ENCODE data around the gene TRDN.

The TRDN gene

GRCh38 chr6:123223461-123223860, 413.3 kb downstream of the TRDN start:
- H3K36me3 ChIP-seq (ENCODE audit: insufficient read depth, low read length): no peaks in the 10 kb centered on the region
- H3K4me1 ChIP-seq (ENCODE audit: insufficient read depth, low read length): peaks cover 15% of the 10 kb centered on the region
- H2AFZ ChIP-seq (ENCODE audit: low read depth, low read length): no peak overlapping the region
- no peaks in the 10 kb centered on the region for H3K9me3 ChIP-seq (ENCODE audit: low read length)
- H3K27me3 ChIP-seq (ENCODE audit: insufficient read depth, low read length): no peaks in the 10 kb centered on the region
- no peak overlapping the region for H3K4me3 ChIP-seq (ENCODE audit: low read length)

GRCh38 chr6:123215211-123215610, 421.5 kb downstream of the TRDN start:
- Histone ChIP-seq H2AFZ (ENCODE audit: low read depth, low read length) (no peak overlapping the region), H3K4me3 (ENCODE audit: low read length) (no peak overlapping the region), H3K9me3 (ENCODE audit: low read length) (no peaks in the 10 kb centered on the region), H3K27me3 (ENCODE audit: insufficient read depth, low read length) (no peaks in the 10 kb centered on the region), H3K36me3 (ENCODE audit: insufficient read depth, low read length) (no peaks in the 10 kb centered on the region), H3K4me1 (ENCODE audit: insufficient read depth, low read length) (peaks cover 12% of the 10 kb centered on the region)

- H3K9me3 ChIP-seq (ENCODE audit: low read length): no peaks in the 10 kb centered on the region
- peaks cover 12% of the 10 kb centered on the region for H3K4me1 ChIP-seq (ENCODE audit: insufficient read depth, low read length)
- H3K4me3 ChIP-seq (ENCODE audit: low read length): no peak overlapping the region
- H2AFZ ChIP-seq (ENCODE audit: low read depth, low read length): no peak overlapping the region
- H3K27me3 ChIP-seq (ENCODE audit: insufficient read depth, low read length): no peaks in the 10 kb centered on the region
- H3K36me3 ChIP-seq (ENCODE audit: insufficient read depth, low read length): no peaks in the 10 kb centered on the region
Measured at GRCh38 chr6:123214433-123214832, 422.3 kb downstream of the TRDN start.

DNA sequence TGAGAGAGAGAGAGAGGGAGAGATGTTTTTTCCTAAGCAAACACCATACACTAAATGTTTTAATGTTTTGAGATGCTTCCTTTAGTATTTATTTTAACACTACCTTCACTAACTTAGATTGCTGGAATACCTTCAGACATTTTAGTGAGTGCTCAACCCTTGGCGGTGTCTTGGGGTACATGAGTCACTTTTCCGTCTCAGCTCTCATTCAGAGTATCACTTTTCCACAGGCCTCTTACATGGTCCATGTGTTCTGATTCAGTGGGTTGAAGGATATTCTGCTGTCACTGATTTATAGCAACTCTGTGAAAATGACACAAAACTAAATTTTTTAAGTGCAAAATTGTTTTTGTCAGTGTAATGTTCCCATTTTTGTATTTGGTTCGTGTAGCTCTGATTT, 422.8 kb downstream of the TRDN start:
- no peaks in the 10 kb centered on the region for H3K36me3 ChIP-seq (ENCODE audit: insufficient read depth, low read length)
- H3K27me3 ChIP-seq (ENCODE audit: insufficient read depth, low read length): no peaks in the 10 kb centered on the region
- no peak overlapping the region for H3K4me3 ChIP-seq (ENCODE audit: low read length)
- no peaks in the 10 kb centered on the region for H3K9me3 ChIP-seq (ENCODE audit: low read length)
- H3K4me1 ChIP-seq (ENCODE audit: insufficient read depth, low read length): peaks cover 12% of the 10 kb centered on the region
- no peak overlapping the region for H2AFZ ChIP-seq (ENCODE audit: low read depth, low read length)

DNA sequence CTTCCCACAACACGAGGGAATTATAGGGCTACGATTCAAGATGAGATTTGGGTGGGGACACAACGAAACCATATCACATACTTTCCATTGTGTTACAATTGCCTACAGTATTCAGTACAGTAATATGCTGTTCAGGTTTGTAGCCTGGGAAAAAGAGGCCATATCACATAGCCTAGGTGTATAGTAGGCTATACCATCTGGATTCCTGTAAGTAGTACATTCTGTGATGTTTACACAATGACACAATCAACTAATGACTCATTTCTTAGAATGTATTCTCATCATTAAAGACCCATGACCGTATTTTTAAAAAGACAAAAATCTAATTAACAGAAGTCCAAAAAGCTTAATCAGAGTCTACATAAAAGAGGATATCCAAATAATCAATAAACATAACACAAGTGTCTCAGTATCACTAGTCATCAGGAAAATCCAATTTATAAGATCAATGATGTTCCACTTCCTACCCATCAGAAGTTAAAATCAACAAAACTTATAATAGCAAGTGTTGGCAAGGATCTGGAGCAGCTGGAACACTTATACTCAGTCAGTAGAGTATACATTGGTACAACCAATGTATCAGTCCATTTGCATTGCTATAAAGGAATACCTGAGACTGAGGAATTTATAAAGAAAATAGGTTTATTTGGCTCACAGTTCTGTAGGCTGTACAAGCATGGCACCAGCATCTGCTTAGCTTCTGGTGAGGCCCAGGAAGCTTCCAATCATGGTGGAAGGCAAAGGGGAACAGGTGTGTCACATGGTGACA, 424.8 kb downstream of the TRDN start:
- Histone ChIP-seq H3K27me3 (ENCODE audit: insufficient read depth, low read length) (no peaks in the 10 kb centered on the region), H3K9me3 (ENCODE audit: low read length) (no peaks in the 10 kb centered on the region), H2AFZ (ENCODE audit: low read depth, low read length) (no peak overlapping the region), H3K36me3 (ENCODE audit: insufficient read depth, low read length) (no peaks in the 10 kb centered on the region), H3K4me1 (ENCODE audit: insufficient read depth, low read length) (peaks cover 12% of the 10 kb centered on the region), H3K4me3 (ENCODE audit: low read length) (no peak overlapping the region)

DNA sequence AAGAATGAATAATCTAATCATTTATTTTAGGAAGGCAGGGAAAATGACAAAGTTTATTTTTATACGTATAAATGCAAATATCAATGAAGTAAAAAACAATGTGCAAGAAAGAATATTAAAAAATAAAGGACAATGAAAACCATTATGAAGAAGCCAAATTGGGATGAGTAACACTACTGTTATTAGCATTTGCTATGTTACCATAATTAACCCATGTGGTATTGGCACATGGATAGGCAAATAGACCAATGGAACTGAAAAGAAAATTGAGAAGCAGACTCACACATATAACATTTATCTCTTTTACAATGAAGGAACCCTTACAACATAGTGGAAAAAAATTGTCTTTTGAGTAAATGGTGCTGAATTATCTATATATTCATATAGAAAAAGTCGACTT, 426.1 kb downstream of the TRDN start:
- Histone ChIP-seq H2AFZ (ENCODE audit: low read depth, low read length) (no peak overlapping the region), H3K9me3 (ENCODE audit: low read length) (no peaks in the 10 kb centered on the region), H3K27me3 (ENCODE audit: insufficient read depth, low read length) (no peaks in the 10 kb centered on the region), H3K4me3 (ENCODE audit: low read length) (no peak overlapping the region), H3K36me3 (ENCODE audit: insufficient read depth, low read length) (no peaks in the 10 kb centered on the region), H3K4me1 (ENCODE audit: insufficient read depth, low read length) (peaks cover 11% of the 10 kb centered on the region)

DNA sequence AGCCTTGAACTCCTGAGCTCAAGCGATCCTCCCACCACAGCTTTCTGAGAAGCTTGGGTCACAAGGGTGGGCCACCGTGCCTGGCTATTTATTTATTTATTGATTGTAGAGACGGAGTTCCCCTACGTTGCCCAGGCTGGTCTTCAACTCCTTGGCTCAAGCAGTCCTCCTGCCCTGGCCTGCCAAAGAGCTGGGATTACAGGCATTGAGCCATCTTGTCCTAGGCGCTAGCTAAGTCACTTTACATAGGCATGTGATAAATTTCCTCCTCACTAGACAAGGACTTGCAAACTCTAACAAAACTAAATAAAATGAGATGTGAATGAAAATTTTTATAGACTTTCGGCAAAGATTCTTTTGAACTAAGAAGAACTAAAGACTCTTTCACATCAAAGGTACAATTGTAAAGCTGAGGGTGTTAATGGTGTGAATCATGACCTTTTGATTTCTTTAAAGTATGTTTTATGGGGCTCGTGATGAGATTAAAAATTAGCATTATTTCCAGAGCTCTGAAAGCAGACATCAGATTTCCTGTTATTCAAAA, 428.7 kb downstream of the TRDN start:
- H3K4me3 ChIP-seq (ENCODE audit: low read length): no peak overlapping the region
- no peaks in the 10 kb centered on the region for H3K4me1 ChIP-seq (ENCODE audit: insufficient read depth, low read length)
- no peaks in the 10 kb centered on the region for H3K27me3 ChIP-seq (ENCODE audit: insufficient read depth, low read length)
- no peaks in the 10 kb centered on the region for H3K36me3 ChIP-seq (ENCODE audit: insufficient read depth, low read length)
- no peak overlapping the region for H2AFZ ChIP-seq (ENCODE audit: low read depth, low read length)
- H3K9me3 ChIP-seq (ENCODE audit: low read length): no peaks in the 10 kb centered on the region

DNA sequence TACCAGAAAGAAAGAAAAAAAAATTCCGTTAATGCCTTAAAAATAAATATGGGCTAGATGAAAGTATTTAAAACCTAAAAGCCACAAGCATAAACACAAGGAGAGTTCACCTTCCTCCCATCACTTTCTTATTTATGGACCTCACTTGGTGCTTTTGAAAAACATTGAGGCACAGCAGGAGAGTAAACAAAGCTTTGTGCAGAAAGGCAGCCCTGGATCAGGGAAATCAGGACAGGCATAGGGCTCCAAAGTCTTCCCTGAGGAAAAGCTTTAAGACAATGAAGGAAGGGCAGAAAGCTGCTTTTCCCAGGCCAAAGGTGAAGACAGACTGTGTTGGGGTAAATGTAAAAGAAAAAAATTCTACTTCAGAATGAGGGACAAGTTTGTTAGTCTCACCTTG, 432.8 kb downstream of the TRDN start:
- no peaks in the 10 kb centered on the region for H3K36me3 ChIP-seq (ENCODE audit: insufficient read depth, low read length)
- H3K27me3 ChIP-seq (ENCODE audit: insufficient read depth, low read length): no peaks in the 10 kb centered on the region
- H3K9me3 ChIP-seq (ENCODE audit: low read length): peaks cover 4% of the 10 kb centered on the region
- no peak overlapping the region for H3K4me3 ChIP-seq (ENCODE audit: low read length)
- H2AFZ ChIP-seq (ENCODE audit: low read depth, low read length): no peak overlapping the region
- H3K4me1 ChIP-seq (ENCODE audit: insufficient read depth, low read length): no peaks in the 10 kb centered on the region

GRCh38 chr6:123201869-123202372, 434.8 kb downstream of the TRDN start:
- H3K9me3 ChIP-seq (ENCODE audit: low read length): peaks cover 4% of the 10 kb centered on the region
- H3K4me3 ChIP-seq (ENCODE audit: low read length): no peak overlapping the region
- H3K27me3 ChIP-seq (ENCODE audit: insufficient read depth, low read length): no peaks in the 10 kb centered on the region
- H3K4me1 ChIP-seq (ENCODE audit: insufficient read depth, low read length): no peaks in the 10 kb centered on the region
- H3K36me3 ChIP-seq (ENCODE audit: insufficient read depth, low read length): no peaks in the 10 kb centered on the region
- H2AFZ ChIP-seq (ENCODE audit: low read depth, low read length): no peak overlapping the region

GRCh38 chr6:123193298-123193697, 443.5 kb downstream of the TRDN start:
- H3K36me3 ChIP-seq (ENCODE audit: insufficient read depth, low read length): no peaks in the 10 kb centered on the region

GRCh38 chr6:123189816-123190215, 446.9 kb downstream of the TRDN start:
- H3K4me3 ChIP-seq (ENCODE audit: low read length): no peak overlapping the region
- no peaks in the 10 kb centered on the region for H3K27me3 ChIP-seq (ENCODE audit: insufficient read depth, low read length)
- no peaks in the 10 kb centered on the region for H3K4me1 ChIP-seq (ENCODE audit: insufficient read depth, low read length)
- H2AFZ ChIP-seq (ENCODE audit: low read depth, low read length): no peak overlapping the region
- H3K36me3 ChIP-seq (ENCODE audit: insufficient read depth, low read length): no peaks in the 10 kb centered on the region
- peaks cover 2% of the 10 kb centered on the region for H3K9me3 ChIP-seq (ENCODE audit: low read length)

More at GRCh38 chr6:123193298-123193697, 443.5 kb downstream of the TRDN start:
- Histone ChIP-seq H3K27me3 (ENCODE audit: insufficient read depth, low read length) (no peaks in the 10 kb centered on the region), H3K4me1 (ENCODE audit: insufficient read depth, low read length) (no peaks in the 10 kb centered on the region), H3K4me3 (ENCODE audit: low read length) (no peak overlapping the region), H2AFZ (ENCODE audit: low read depth, low read length) (no peak overlapping the region), H3K9me3 (ENCODE audit: low read length) (peaks cover under 1% of the 10 kb centered on the region)

- Histone ChIP-seq H3K4me1 (ENCODE audit: insufficient read depth, low read length) (no peaks in the 10 kb centered on the region), H3K27me3 (ENCODE audit: insufficient read depth, low read length) (no peaks in the 10 kb centered on the region), H3K4me3 (ENCODE audit: low read length) (no peak overlapping the region), H3K36me3 (ENCODE audit: insufficient read depth, low read length) (no peaks in the 10 kb centered on the region), H2AFZ (ENCODE audit: low read depth, low read length) (no peak overlapping the region), H3K9me3 (ENCODE audit: low read length) (no peaks in the 10 kb centered on the region)
Measured at GRCh38 chr6:123182998-123183397, 453.8 kb downstream of the TRDN start.

DNA sequence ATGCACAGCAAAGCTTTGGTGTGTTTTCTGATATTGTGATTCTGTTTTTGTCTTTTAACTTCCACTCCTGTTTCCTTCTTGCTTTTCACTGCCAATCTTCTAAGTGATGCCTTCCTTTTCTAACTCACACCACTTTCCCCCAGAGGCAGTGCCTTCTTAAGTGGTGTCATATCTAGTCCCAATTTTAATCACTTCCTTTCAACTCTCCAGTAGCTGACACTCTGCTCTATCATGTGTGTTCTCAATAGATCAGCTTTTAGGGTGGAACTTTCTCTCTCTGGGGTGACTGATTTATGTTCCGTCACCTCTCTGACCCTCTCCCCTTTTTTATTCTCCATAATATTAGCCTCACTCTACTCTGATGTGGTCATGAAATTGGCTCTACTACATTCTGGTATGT, 460.0 kb downstream of the TRDN start:
- H3K36me3 ChIP-seq (ENCODE audit: insufficient read depth, low read length): no peaks in the 10 kb centered on the region
- H3K27me3 ChIP-seq (ENCODE audit: insufficient read depth, low read length): no peaks in the 10 kb centered on the region
- H3K9me3 ChIP-seq (ENCODE audit: low read length): no peaks in the 10 kb centered on the region
- no peak overlapping the region for H2AFZ ChIP-seq (ENCODE audit: low read depth, low read length)
- peaks cover under 1% of the 10 kb centered on the region for H3K4me1 ChIP-seq (ENCODE audit: insufficient read depth, low read length)
- no peak overlapping the region for H3K4me3 ChIP-seq (ENCODE audit: low read length)

All from neuron (in vitro differentiated cells).